Inferior parietal cortex (tissue), 1 donor: ENCODE data around the gene ZNF26.
"Not testable (repeated sequence)": the region's sequence is repeated elsewhere in the genome, so short reads cannot be mapped to it uniquely, and the experiment has no call there.

Experiments used
- DNase-seq: peaks from one replicate; pipeline ENCODE4 v3.0.0-alpha.2; 2016; ENCODE audit errors: extremely low spot score

ZNF26 gene

GRCh38 chr12:132956011-132956788, 30.0 kb upstream of the ZNF26 start, which contains the start of gene ZNF605:
TSS of gene ZNF605 (minus strand) at chr12:132956306. CDS start at chr12:132945635, 10,671 bp downstream.
- DNase-seq: peak; percentile 89

- DNase-seq: not testable (repeated sequence)
Observed at GRCh38 chr12:132961790-132962189, 24.4 kb upstream of the ZNF26 start.

- peak; percentile 10 for DNase-seq
Observed at GRCh38 chr12:132963947-132964346, 22.2 kb upstream of the ZNF26 start.

GRCh38 chr12:132965796-132966195, 20.4 kb upstream of the ZNF26 start:
- DNase-seq: no peak

- DNase-seq: no peak
Observed at GRCh38 chr12:132966676-132967415, 19.3 kb upstream of the ZNF26 start.

GRCh38 chr12:132967736-132968135, 18.4 kb upstream of the ZNF26 start:
- DNase-seq: no peak

GRCh38 chr12:132972374-132972773, 13.8 kb upstream of the ZNF26 start:
- no peak for DNase-seq

- not testable (repeated sequence) for DNase-seq
Observed at GRCh38 chr12:132976870-132977269, 9.3 kb upstream of the ZNF26 start.

- DNase-seq: no peak
Observed at GRCh38 chr12:132986885-132987225, 688 bp downstream of the ZNF26 start.

- DNase-seq: no peak
Observed at GRCh38 chr12:132998741-132999140, 12.6 kb downstream of the ZNF26 start.

GRCh38 chr12:133010657-133011297, 24.6 kb downstream of the ZNF26 start:
- DNase-seq: no peak

GRCh38 chr12:133023566-133023965, 37.4 kb downstream of the ZNF26 start:
- DNase-seq: peak; percentile 4

GRCh38 chr12:133026996-133027395, 40.8 kb downstream of the ZNF26 start:
- no peak for DNase-seq

GRCh38 chr12:133037207-133038005, 51.2 kb downstream of the ZNF26 start, which contains the start of gene ZNF84:
TSS of gene ZNF84 (plus strand) at chr12:133037509. CDS start at chr12:133041468, 3,959 bp downstream.
- DNase-seq: peak; percentile 96

- no peak for DNase-seq
Observed at GRCh38 chr12:133038118-133038709, 52.0 kb downstream of the ZNF26 start.

GRCh38 chr12:133046698-133047097, 60.5 kb downstream of the ZNF26 start:
- DNase-seq: no peak

- no peak for DNase-seq
Observed at GRCh38 chr12:133057446-133057845, 71.3 kb downstream of the ZNF26 start.

- DNase-seq: no peak
Observed at GRCh38 chr12:133058203-133059113, 72.3 kb downstream of the ZNF26 start.

- DNase-seq: no peak
Observed at GRCh38 chr12:133061954-133062353, 75.8 kb downstream of the ZNF26 start.

- DNase-seq: no peak
Observed at GRCh38 chr12:133063556-133063955, 77.4 kb downstream of the ZNF26 start.
